K562 (cell line): Measurements from ENCODE around the gene PHKB. TPM values are rescaled to one million over a fixed set of nuclear protein-coding genes. Genes with fewer than 3 reads are reported as not detected.
A peak's percentile ranks its signal among the peaks of the same experiment; 100 is the strongest.

Source experiments
- ADNP ChIP-seq: fragments of 200-800 bp; sonication (Bioruptor generic); IDR thresholded peaks from 2 replicates; pipeline ENCODE4 v1.6.1; 2016; ENCODE audit warnings: missing genetic modification characterization, missing compliant biosample characterization
- ATF7 ChIP-seq: fragments of 450-650 bp; IDR thresholded peaks from 2 replicates; pipeline ENCODE4 v1.7.1; 2014; ENCODE audit warnings: mild to moderate bottlenecking, moderate library complexity
- BDP1 ChIP-seq: IDR thresholded peaks from 3 replicates; pipeline ENCODE4 v1.6.1; 2011; ENCODE audit not compliant: insufficient read length, insufficient read depth
- C11orf30 ChIP-seq: fragments of 450-650 bp; IDR thresholded peaks from 2 replicates; pipeline ENCODE4 v1.6.1; 2016; ENCODE audit warnings: low read depth, mild to moderate bottlenecking
- CBX3 ChIP-seq, 2 experiments: IDR thresholded peaks; 1 replicate in 1 of 2; 2 replicates in 1 of 2; pipeline ENCODE4 v1.6.1; 2012; ENCODE audit warnings: inconsistent platforms in 2 of 2, low read length in 2 of 2, borderline replicate concordance in 1 of 2, control low read depth in 1 of 2
- CXXC5 ChIP-seq: fragments of 250-450 bp; sonication (Bioruptor Pico); IDR thresholded peaks from 2 replicates; pipeline ENCODE4 v1.8.0; 2022; ENCODE audit warnings: inconsistent platforms, mild to moderate bottlenecking, moderate library complexity
- FOXP1 ChIP-seq: sonication (generic); formaldehyde crosslinking; IDR thresholded peaks from 2 replicates; pipeline ENCODE4 v1.8.0; 2022; ENCODE audit warnings: mild to moderate bottlenecking, missing genetic modification reagents
- GTF3C2 ChIP-seq: IDR thresholded peaks from 3 replicates; pipeline ENCODE4 v1.6.1; 2011; ENCODE audit warnings: borderline replicate concordance, mild to moderate bottlenecking, moderate library complexity; ENCODE audit not compliant: insufficient read length; ENCODE audit errors: extremely low read depth
- MBD2 ChIP-seq: sonication (generic); IDR thresholded peaks from 2 replicates; pipeline ENCODE4 v1.6.1; 2016; ENCODE audit warnings: low read depth, borderline replicate concordance
- NCOA1 ChIP-seq: fragments of 450-650 bp; IDR thresholded peaks from 2 replicates; pipeline ENCODE4 v1.6.1; 2016; ENCODE audit warnings: low read depth
- PHF8 ChIP-seq: fragments of 200-600 bp; sonication (generic); IDR thresholded peaks from 2 replicates; pipeline ENCODE4 v1.6.1; 2012; ENCODE audit warnings: mixed run types, mild to moderate bottlenecking, inconsistent platforms, low read length, moderate library complexity, borderline replicate concordance
- PRDM10 ChIP-seq: fragments of 450-650 bp; IDR thresholded peaks from 2 replicates; pipeline ENCODE4 v1.6.1; 2018; ENCODE audit not compliant: partially characterized antibody
- RAD21 ChIP-seq, 2 experiments: fragments of 250-450 bp in 1 of 2; fragments of 450-650 bp in 1 of 2; sonication (Bioruptor Pico) in 1 of 2; formaldehyde crosslinking in 1 of 2; IDR thresholded peaks in 1 of 2; conservative IDR thresholded peaks in 1 of 2; 2 replicates each; pipeline versions ENCODE4 v1.4.0 to v1.8.0; 2020 to 2022; ENCODE audit warnings: mild to moderate bottlenecking in 2 of 2, moderate library complexity in 1 of 2
- RB1 ChIP-seq: fragments of 450-650 bp; IDR thresholded peaks from 2 replicates; pipeline ENCODE4 v1.6.1; 2017; ENCODE audit warnings: low read depth, mild to moderate bottlenecking
- RBM15 ChIP-seq: fragments of 200-400 bp; formaldehyde crosslinking; IDR thresholded peaks from 2 replicates; pipeline ENCODE4 v1.6.1; 2018; ENCODE audit warnings: mild to moderate bottlenecking, low read length, moderate library complexity; ENCODE audit not compliant: insufficient read depth
- SMARCB1 ChIP-seq: IDR thresholded peaks from 2 replicates; pipeline ENCODE4 v1.6.1; 2011; ENCODE audit warnings: improper control_type of control experiment, low read depth; ENCODE audit not compliant: insufficient read length
- TCF7L2 ChIP-seq: fragments of 150-350 bp; IDR thresholded peaks from 2 replicates; pipeline ENCODE4 v1.6.1; 2016; ENCODE audit warnings: low read depth, mild to moderate bottlenecking, low read length, moderate library complexity
- ZBTB34 ChIP-seq: fragments of 250-450 bp; sonication (Bioruptor Pico); IDR thresholded peaks from 2 replicates; pipeline ENCODE4 v1.8.0; 2021; ENCODE audit warnings: mild to moderate bottlenecking, moderate library complexity
- ZNF431 ChIP-seq: sonication (generic); formaldehyde crosslinking; IDR thresholded peaks from 2 replicates; pipeline ENCODE4 v1.8.0; 2022; ENCODE audit warnings: mild to moderate bottlenecking, missing genetic modification reagents
- ZNF445 ChIP-seq: fragments of 250-450 bp; sonication (Bioruptor Pico); IDR thresholded peaks from 2 replicates; pipeline ENCODE4 v1.4.0; 2020; ENCODE audit warnings: low read depth, mild to moderate bottlenecking, moderate library complexity
- ZNF586 ChIP-seq: fragments of 450-650 bp; formaldehyde crosslinking; conservative IDR thresholded peaks from 2 replicates; pipeline ENCODE4 v1.4.0; 2020; ENCODE audit warnings: mild to moderate bottlenecking, moderate library complexity
- ZSCAN32 ChIP-seq: fragments of 450-650 bp; formaldehyde crosslinking; IDR thresholded peaks from 2 replicates; pipeline ENCODE4 v1.4.0; 2020; ENCODE audit warnings: mild to moderate bottlenecking, moderate library complexity
- polyA plus RNA-seq, 8 experiments: library from polyadenylated mRNA; depleted of rRNA in 4 of 8; stranded (reverse) in 5 of 8; unstranded in 3 of 8; fragments of >200 nt; fragmentation: Nextera tagmentation in 2 of 8; fragmentation: Illumina TruSeq in 1 of 8; extraction: Ambion mirVana in 2 of 8; extraction: Trizol in 1 of 8; gene quantifications; 2 replicates each; pipeline versions ENCODE4 v1.2.1 to v1.2.3, GENCODE V29; 2011 to 2014; ENCODE audit warnings: inconsistent platforms in 1 of 8, missing spikeins in 1 of 8
- total RNA-seq, 7 experiments: library from RNA; depleted of rRNA in 6 of 7; stranded (reverse); fragments of >200 nt in 6 of 7; fragmentation: Illumina TruSeq in 2 of 7; extraction: Trizol in 2 of 7; gene quantifications; 2 replicates each; pipeline versions ENCODE4 v1.2.1 to v1.2.3, GENCODE V29; 2011 to 2021; ENCODE audit warnings: low replicate concordance in 1 of 7

Gene PHKB
- total and polyA plus RNA-seq, 9 of the 15 experiments (the other 6 are each of a cell fraction or from before 2014, with no cell fraction given): 24.7 to 92.3 (median 67.0) TPM

GRCh38 chr16:47625115-47625567 lies 164.0 kb downstream of the PHKB start (continued):
- TF ChIP-seq PRDM10 (no peak), CBX3 (IDR thresholded peaks at IDR 0.05; ENCODE audit: borderline replicate concordance in 1 of 2, low read length in 2 of 2) (no peak), GTF3C2 (no peak), ZSCAN32 (CRISPR knock-in tag) (no peak), RAD21 (CRISPR knock-in tag; conservative IDR thresholded peaks at IDR 0.05 in 1 of 2, IDR thresholded peaks at IDR 0.05 in 1 of 2) (no peak), ZNF431 (CRISPR knock-in tag) (no peak), NCOA1 (no peak), FOXP1 (no peak), PHF8 (no peak), ZNF445 (CRISPR knock-in tag) (no peak), RBM15 (no peak), TCF7L2 (no peak), MBD2 (no peak), ZBTB34 (no peak), ZNF586 (CRISPR knock-in tag) (no peak), ADNP (tag) (peak; percentile 18; the same call in 1 of the 2 replicates), C11orf30 (peak; percentile 84), SMARCB1 (no peak), ATF7 (no peak), RB1 (0 out of 2 replicates have a peak, but pooled peaks have one; percentile 42), BDP1 (no peak), CXXC5 (CRISPR knock-in tag) (peak; percentile 44; the same call in 1 of the 2 replicates)
